Mucosa of descending colon (tissue), 3 donors: ENCODE measurements around the gene RAB17. TPM values are rescaled to one million over a fixed set of nuclear protein-coding genes. Genes with fewer than 3 reads are reported as not detected.

Experiments
- ATAC-seq: fragments of 200-7000 bp; cut with Tn5 transposase; one replicate; pipeline ENCODE4 v1.9.1; 2020; ENCODE audit warnings: mild to moderate bottlenecking, moderate library complexity
- DNase-seq, 3 donors: peaks; one replicate each; pipeline ENCODE4 v3.0.0-alpha.2; 2020
- H3K36me3 ChIP-seq: fragments of 200-600 bp; one replicate; pipeline ENCODE4 v1.8.0; 2021; ENCODE audit warnings: low read depth, mild to moderate bottlenecking
- H3K4me1 ChIP-seq: fragments of 200-600 bp; one replicate; pipeline ENCODE4 v1.8.0; 2021; ENCODE audit warnings: low read depth, mild to moderate bottlenecking
- H3K4me3 ChIP-seq: fragments of 200-600 bp; one replicate; pipeline ENCODE4 v1.8.0; 2021; ENCODE audit warnings: mild to moderate bottlenecking
- H3K9me3 ChIP-seq: fragments of 200-600 bp; one replicate; pipeline ENCODE4 v1.8.0; 2021; ENCODE audit warnings: mild to moderate bottlenecking
- CTCF ChIP-seq: fragments of 200-600 bp; IDR thresholded peaks from one replicate; pipeline ENCODE4 v1.8.0; 2022; ENCODE audit warnings: antibody characterized with exemption, mild to moderate bottlenecking
- intact Hi-C, 2 donors: fragments of 100-400 bp; cut with DNase I in 1 of 2; cut with micrococcal nuclease in 1 of 2; formaldehyde crosslinking; loops; one replicate each; pipeline versions ENCODE4 v1.11.0 to v1.11.1; 2022; cut with DNase I, micrococcal nuclease
- total RNA-seq, 3 donors: library from RNA; stranded (reverse); fragmentation: NEBNext Ultra II Directional in 2 of 3; extraction: Animal tissue kit (Norgen Biotek cat#: 25700) in 2 of 3; gene quantifications; one replicate each; pipeline versions ENCODE4 v1.2.1 to v1.2.4, GENCODE V29; 2021 to 2023
- donor health status: DM: no; HTN: no; CAD: no; lungs with moderate emphysema.
- donor health status: DM: no; HTN: no; CAD: no.
- donor health status: DM: no; HTN: yes; CAD: no.

The RAB17 gene
- total RNA-seq, 3 donors from 2014 or later = 25.8 to 95.2 (median 62.8) TPM

DNA sequence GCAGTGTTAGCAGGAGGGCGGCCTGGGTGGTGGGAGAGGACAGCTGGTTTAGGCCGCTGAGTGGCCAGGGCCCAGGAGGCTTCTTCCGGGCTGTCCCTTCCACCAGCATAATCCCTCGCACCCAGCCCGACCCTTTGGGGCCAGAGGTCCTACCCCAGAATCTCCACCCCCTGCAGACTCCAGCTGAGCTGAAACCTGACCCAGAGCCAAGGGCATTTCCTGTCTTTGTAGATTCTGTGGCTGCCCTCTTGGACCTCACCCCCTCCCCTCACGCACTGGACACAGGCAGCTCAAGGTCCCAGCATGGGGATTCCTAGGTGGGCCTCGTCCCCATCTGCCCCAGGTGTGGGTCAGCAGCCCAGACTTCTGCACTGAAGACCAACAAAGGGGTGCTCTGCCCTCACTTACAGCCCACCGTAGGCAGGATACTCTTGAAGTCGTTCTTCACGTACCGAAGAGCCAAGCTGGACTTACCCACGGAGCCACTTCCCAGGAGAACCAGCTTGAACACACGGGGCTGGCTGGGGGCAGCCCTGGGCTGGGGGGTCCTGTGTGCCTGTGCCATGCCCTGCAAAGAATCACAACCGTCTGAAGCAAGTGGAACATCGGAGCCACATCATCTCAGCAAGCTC lies 4.8 kb downstream of the RAB17 start:
- no peak for DNase-seq
- Histone ChIP-seq H3K9me3 (no peaks in the 10 kb centered on the region), H3K4me1 (no peaks in the 10 kb centered on the region), H3K36me3 (no peaks in the 10 kb centered on the region), H3K4me3 (no peak overlapping the region)
- TF ChIP-seq CTCF = no peak
- ATAC-seq = no peak
- intact Hi-C loops = loop anchor here (10.0 kb wide), 1 partner anchor 159 kb away; no protein-coding TSS in a partner anchor

DNA sequence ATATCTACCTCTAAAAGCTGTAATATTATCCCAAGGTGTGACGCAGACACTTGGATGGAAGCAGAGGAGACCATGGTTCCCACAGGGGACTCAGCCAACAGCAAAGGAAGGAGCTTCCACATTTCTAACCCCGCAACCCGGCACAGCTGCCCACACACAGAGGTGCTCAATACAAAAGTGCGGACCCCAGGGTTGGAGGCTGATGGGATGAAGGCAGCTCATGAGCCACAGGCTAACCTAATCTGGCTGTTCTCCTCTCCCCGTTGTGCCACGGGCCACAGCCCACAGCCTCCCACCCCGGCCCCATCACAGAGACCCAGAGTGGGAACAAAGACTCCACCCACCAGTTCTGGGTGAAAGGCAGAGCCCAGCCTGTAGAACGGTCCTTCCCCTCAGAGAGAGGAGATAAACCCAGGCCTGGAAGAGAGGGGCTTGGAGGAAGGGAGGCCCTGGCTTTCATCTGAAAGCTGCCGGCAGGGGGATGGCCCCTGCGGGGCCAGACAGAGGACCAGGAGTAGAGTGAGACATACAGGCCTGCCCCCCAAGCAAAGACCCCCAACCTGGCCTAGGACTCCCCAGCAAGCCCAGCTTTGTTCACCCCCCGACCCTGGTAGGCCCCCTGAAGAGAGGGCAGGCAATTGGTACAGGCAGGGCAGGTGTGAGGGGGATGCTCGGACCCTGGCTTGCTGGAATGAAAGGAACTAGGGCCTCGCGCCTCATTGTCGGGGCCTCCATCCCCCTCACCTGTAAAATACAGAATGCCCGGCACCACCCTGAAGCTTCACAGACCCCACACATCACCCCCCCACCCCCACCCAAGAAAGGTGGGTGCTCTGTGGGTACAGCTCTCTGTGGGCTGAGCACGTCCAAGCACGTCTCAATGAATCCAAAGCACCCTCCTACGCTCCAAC lies 6.9 kb downstream of the RAB17 start:
- H3K9me3 ChIP-seq = no peaks in the 10 kb centered on the region
- no peak overlapping the region for H3K4me3 ChIP-seq
- no peaks in the 10 kb centered on the region for H3K4me1 ChIP-seq
- intact Hi-C loops = loop anchor here (10.0 kb wide), 1 partner anchor 161 kb away; no protein-coding TSS in a partner anchor
- TF ChIP-seq CTCF = no peak
- H3K36me3 ChIP-seq = no peaks in the 10 kb centered on the region
- DNase-seq (peak in 1 of 3 donors; percentile 12), ATAC-seq (no peak)

GRCh38 chr2:237581751-237582746 lies 8.5 kb downstream of the RAB17 start:
- Histone ChIP-seq H3K9me3 (no peaks in the 10 kb centered on the region), H3K36me3 (no peaks in the 10 kb centered on the region), H3K4me3 (no peak overlapping the region), H3K4me1 (no peaks in the 10 kb centered on the region)
- intact Hi-C loops = loop anchor here (10.0 kb wide), 1 partner anchor 163 kb away; no protein-coding TSS in a partner anchor
- no peak for TF ChIP-seq CTCF
- DNase-seq (peak in 1 of 3 donors; percentile 21), ATAC-seq (peak; percentile 33)

DNA sequence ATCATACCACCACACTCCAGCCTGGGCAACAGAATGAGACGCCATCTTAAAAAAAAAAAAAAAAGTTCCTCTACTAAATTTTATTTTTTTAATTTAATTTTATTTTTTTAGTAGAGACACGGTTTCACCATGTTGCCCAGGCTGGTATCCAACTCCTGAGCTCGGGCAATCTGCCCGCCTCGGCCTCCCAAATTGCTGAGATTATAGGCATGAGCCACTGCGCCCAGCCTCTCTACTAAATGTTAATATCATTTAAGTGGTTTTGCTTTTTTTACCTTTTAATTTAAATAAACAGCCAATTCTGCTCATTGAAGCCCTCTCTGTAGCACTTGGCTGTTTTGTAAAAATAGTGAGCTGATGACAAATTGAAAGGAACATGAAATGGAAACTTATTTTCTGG lies 9.2 kb downstream of the RAB17 start:
- intact Hi-C loops = loop anchor here (10.0 kb wide), 1 partner anchor 163 kb away; no protein-coding TSS in a partner anchor
- no peak for DNase-seq
- TF ChIP-seq CTCF = no peak
- no peak for ATAC-seq
- no peaks in the 10 kb centered on the region for H3K36me3 ChIP-seq
- no peaks in the 10 kb centered on the region for H3K9me3 ChIP-seq
- no peak overlapping the region for H3K4me3 ChIP-seq
- no peaks in the 10 kb centered on the region for H3K4me1 ChIP-seq
